Calu3 (cell line): Measurements from ENCODE around the gene SLC7A11. TPM values are rescaled to one million over a fixed set of nuclear protein-coding genes. Genes with fewer than 3 reads are reported as not detected.
"Not testable (repeated sequence)": the region's sequence is repeated elsewhere in the genome, so short reads cannot be mapped to it uniquely, and the experiment has no call there.

Experiments
- BruUV-seq: library from RNA; stranded (reverse); fragments of 400-500 nt; replicated peaks from 2 replicates; lab custom pipeline; 2021; lab: Mats Ljungman, UMichigan
- CTCF ChIA-PET: fragments of 300-600 bp; sonication (Branson Sonifier 250); formaldehyde crosslinking; loops from one replicate; lab custom pipeline; 2022; ENCODE audit warnings: antibody characterized with exemption; lab: Charles Lee
- DNase-seq: peaks from one replicate; pipeline ENCODE4 v3.0.0; 2022
- H3K27ac Mint-ChIP-seq: one replicate; pipeline ENCODE4 v1.8.0; 2022; ENCODE audit warnings: mixed read lengths; ENCODE audit not compliant: unreplicated experiment
- H3K27me3 Mint-ChIP-seq: one replicate; pipeline ENCODE4 v1.8.0; 2022; ENCODE audit warnings: mixed read lengths; ENCODE audit not compliant: unreplicated experiment
- H3K36me3 Mint-ChIP-seq: one replicate; pipeline ENCODE4 v1.8.0; 2022; ENCODE audit warnings: mild to moderate bottlenecking, moderate library complexity, mixed read lengths; ENCODE audit not compliant: insufficient read depth, unreplicated experiment
- H3K4me1 Mint-ChIP-seq: one replicate; pipeline ENCODE4 v1.8.0; 2022; ENCODE audit warnings: mild to moderate bottlenecking, low read depth, mixed read lengths; ENCODE audit not compliant: unreplicated experiment
- H3K4me3 Mint-ChIP-seq: one replicate; pipeline ENCODE4 v1.8.0; 2022; ENCODE audit warnings: mild to moderate bottlenecking, low read depth, moderate library complexity, mixed read lengths; ENCODE audit not compliant: unreplicated experiment
- H3K9me3 Mint-ChIP-seq: one replicate; pipeline ENCODE4 v1.8.0; 2022; ENCODE audit warnings: low read depth, mixed read lengths; ENCODE audit not compliant: unreplicated experiment
- CTCF ChIP-seq: fragments of 200-600 bp; IDR thresholded peaks from one replicate; pipeline ENCODE4 v1.8.0; 2022; ENCODE audit warnings: antibody characterized with exemption; ENCODE audit not compliant: unreplicated experiment
- intact Hi-C: fragments of 100-400 bp; cut with micrococcal nuclease; formaldehyde crosslinking; loops from one replicate; pipeline ENCODE4 v1.10.0; 2022; ENCODE audit not compliant: unreplicated experiment
- total RNA-seq: library from RNA; stranded (reverse); gene quantifications from 2 replicates; pipeline ENCODE4 v1.2.3, GENCODE V29; 2022

The SLC7A11 gene
- total RNA-seq, 1 experiment from 2014 or later = 49.4 TPM

GRCh38 chr4:138218976-138219375 is 23.2 kb downstream of the SLC7A11 start:
- no TSS peak for BruUV-seq
- Mint-ChIP-seq H3K4me3 (no peak overlapping the region), H3K36me3 (peaks cover 49% of the 10 kb centered on the region), H3K9me3 (no peaks in the 10 kb centered on the region), H3K27ac (peak overlapping the region; percentile 70), H3K27me3 (no peaks in the 10 kb centered on the region), H3K4me1 (peaks cover 44% of the 10 kb centered on the region)
- CTCF ChIA-PET = no interaction called here
- no peak for TF ChIP-seq CTCF
- intact Hi-C loops = no loop called here
- no peak for DNase-seq

DNA sequence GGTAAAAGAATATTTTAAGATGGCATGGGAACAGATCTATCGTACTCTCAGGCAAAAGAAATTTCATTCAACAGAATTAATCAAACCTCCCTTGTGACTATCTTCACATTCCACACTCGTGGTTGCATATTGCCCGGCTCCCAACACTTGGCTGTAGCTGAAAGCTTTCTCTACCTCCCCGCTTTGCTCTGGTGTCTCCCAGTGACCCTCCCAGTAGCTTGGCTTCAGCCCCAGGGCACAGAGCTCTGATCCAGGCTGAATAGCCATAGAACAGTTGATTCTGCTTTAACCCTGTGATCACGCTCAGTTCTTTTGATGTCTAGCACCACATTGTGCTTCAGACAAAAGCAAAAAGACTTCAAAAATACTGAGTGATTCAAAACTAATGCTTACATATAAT is 24.6 kb downstream of the SLC7A11 start:
- no peak for TF ChIP-seq CTCF
- no TSS peak for BruUV-seq
- no peak for DNase-seq
- CTCF ChIA-PET = no interaction called here
- H3K4me1 Mint-ChIP-seq = peaks cover 52% of the 10 kb centered on the region
- H3K4me3 Mint-ChIP-seq = peak overlapping the region; percentile 29
- no peaks in the 10 kb centered on the region for H3K27me3 Mint-ChIP-seq
- intact Hi-C loops = no loop called here
- H3K27ac Mint-ChIP-seq = peak overlapping the region; percentile 73
- H3K36me3 Mint-ChIP-seq = peaks cover 57% of the 10 kb centered on the region
- H3K9me3 Mint-ChIP-seq = no peaks in the 10 kb centered on the region

DNA sequence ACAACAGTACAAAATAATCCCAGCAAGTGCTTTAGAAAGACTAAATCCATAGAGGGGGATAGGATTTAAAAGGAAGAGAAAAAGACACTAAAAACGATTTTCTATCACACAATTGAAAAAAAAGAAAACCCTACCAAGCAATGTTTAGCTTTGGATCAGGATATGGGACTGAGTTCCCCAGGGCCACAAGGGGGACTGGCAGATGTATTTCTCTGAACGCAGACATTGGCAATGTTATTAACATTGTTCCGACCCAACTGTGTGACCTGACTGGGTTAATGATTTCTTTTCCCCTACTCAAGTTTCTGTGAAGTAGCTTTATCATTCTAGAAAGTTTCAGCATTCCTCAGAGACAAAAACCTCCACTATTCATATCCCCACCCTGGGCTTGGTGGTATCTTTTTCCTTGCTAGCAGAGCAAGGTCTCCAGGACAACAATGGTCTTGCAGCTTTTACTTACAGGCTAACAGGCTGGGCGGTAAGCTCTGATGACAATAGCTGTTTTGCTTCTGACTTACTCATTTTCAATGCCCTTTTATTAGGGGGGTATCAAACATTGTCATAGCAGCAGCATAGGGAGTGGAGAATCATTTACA is 25.8 kb downstream of the SLC7A11 start:
- Mint-ChIP-seq H3K36me3 (peaks cover 46% of the 10 kb centered on the region), H3K4me3 (peak overlapping the region; percentile 29), H3K27me3 (no peaks in the 10 kb centered on the region), H3K4me1 (peaks cover 44% of the 10 kb centered on the region), H3K27ac (peak overlapping the region; percentile 80), H3K9me3 (no peaks in the 10 kb centered on the region)
- intact Hi-C loops = no loop called here
- no TSS peak for BruUV-seq
- peak; percentile 24 for DNase-seq
- CTCF ChIA-PET = interaction anchor here (0.6 to 1.5 kb wide), 7 partner anchors 10 to 279 kb away, joined by 3 to 6 read pairs (median 3); partner anchors contain the start of gene SLC7A11
- TF ChIP-seq CTCF = no peak

- DNase-seq, H3K27ac Mint-ChIP-seq, CTCF ChIA-PET, H3K27me3 Mint-ChIP-seq, BruUV-seq, H3K9me3 Mint-ChIP-seq, H3K4me3 Mint-ChIP-seq, intact Hi-C loops: not testable (repeated sequence)
- H3K4me1 Mint-ChIP-seq = peaks cover 47% of the 10 kb centered on the region
- peaks cover 48% of the 10 kb centered on the region for H3K36me3 Mint-ChIP-seq
Observed at GRCh38 chr4:138210576-138210975, 31.6 kb downstream of the SLC7A11 start.

DNA sequence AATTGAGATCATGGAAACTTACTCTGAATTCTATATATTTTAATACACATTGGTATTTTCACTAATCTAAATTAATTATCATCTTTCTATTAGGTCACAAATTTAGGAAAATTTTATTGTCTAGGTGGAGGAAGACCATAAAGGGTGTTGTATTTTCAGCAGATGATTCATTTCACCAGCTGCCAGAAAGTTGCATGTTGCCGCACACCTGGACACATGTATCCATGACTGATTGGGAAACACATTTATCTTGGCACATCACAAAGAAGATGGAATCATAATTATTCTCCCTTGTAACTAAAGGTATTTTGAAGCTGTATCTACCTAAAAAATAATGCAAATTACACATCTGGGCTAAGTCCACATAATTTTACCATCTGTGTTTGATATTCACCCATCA is 33.1 kb downstream of the SLC7A11 start:
- Mint-ChIP-seq H3K36me3 (peaks cover 43% of the 10 kb centered on the region), H3K4me1 (peaks cover 47% of the 10 kb centered on the region), H3K4me3 (no peak overlapping the region), H3K27me3 (no peaks in the 10 kb centered on the region), H3K9me3 (no peaks in the 10 kb centered on the region), H3K27ac (peak overlapping the region; percentile 56)
- BruUV-seq = no TSS peak
- no peak for DNase-seq
- intact Hi-C loops = no loop called here
- CTCF ChIA-PET = no interaction called here
- TF ChIP-seq CTCF = no peak
